Skeletal muscle tissue (tissue), 4 donors: ENCODE data around the gene PPDPF. TPM values are rescaled to one million over a fixed set of nuclear protein-coding genes. Genes with fewer than 3 reads are reported as not detected.

Source experiments
- H3K27ac ChIP-seq: one replicate; pipeline ENCODE4 v1.7.0; 2013; ENCODE audit warnings: mild to moderate bottlenecking, low read depth, low read length, inconsistent platforms
- H3K27me3 ChIP-seq, 3 donors: one replicate each; pipeline ENCODE4 v1.7.0; 2013; ENCODE audit warnings: low read length in 3 of 3; ENCODE audit not compliant: control insufficient read depth in 3 of 3, insufficient read depth in 3 of 3
- H3K36me3 ChIP-seq, 3 donors: one replicate each; pipeline ENCODE4 v1.7.0; 2013; ENCODE audit warnings: low read length in 3 of 3; ENCODE audit not compliant: control insufficient read depth in 3 of 3, insufficient read depth in 3 of 3
- H3K4me1 ChIP-seq, 3 donors: one replicate each; pipeline ENCODE4 v1.7.0; 2013; ENCODE audit warnings: low read length in 3 of 3, mild to moderate bottlenecking in 3 of 3; ENCODE audit not compliant: control insufficient read depth in 3 of 3, insufficient read depth in 3 of 3
- H3K4me3 ChIP-seq, 3 donors: one replicate each; pipeline ENCODE4 v1.7.0; 2013; ENCODE audit warnings: low read length in 3 of 3
- H3K9ac ChIP-seq, 3 donors: one replicate each; pipeline ENCODE4 v1.7.0; 2013; ENCODE audit warnings: low read length in 3 of 3, mild to moderate bottlenecking in 3 of 3, moderate library complexity in 2 of 3, low read depth in 1 of 3
- H3K9me3 ChIP-seq, 3 donors: one replicate each; pipeline ENCODE4 v1.7.0; 2013; ENCODE audit warnings: low read length in 3 of 3; ENCODE audit not compliant: control insufficient read depth in 3 of 3
- total RNA-seq: library from RNA; depleted of rRNA; stranded (reverse); fragments of >200 nt; gene quantifications from one replicate; pipeline ENCODE4 v1.2.3, GENCODE V29; 2014
- donor health status: Osteomylitis.

The PPDPF gene
- total RNA-seq, 1 donor from 2014 or later = 24.0 TPM

GRCh38 chr20:63499338-63499969, 21.1 kb upstream of the PPDPF start:
- Histone ChIP-seq H3K4me1 (peaks cover 41 to 66% (median 62%) of the 10 kb centered on the region in 3 donors), H3K9ac (peak overlapping the region; percentile 84 to 94 (median 87)), H3K36me3 (peaks cover 4 to 27% (median 16%) of the 10 kb centered on the region in 3 donors), H3K27ac (peak overlapping the region; percentile 99), H3K4me3 (peak overlapping the region in 2 of 3 donors; percentile 63 to 70), H3K9me3 (no peaks in the 10 kb centered on the region), H3K27me3 (peaks cover 0 to 16% (median 4%) of the 10 kb centered on the region in 3 donors)

- Histone ChIP-seq H3K9me3 (peaks cover 0 to 6% (median 2%) of the 10 kb centered on the region in 3 donors), H3K4me3 (peak overlapping the region; percentile 51 to 70 (median 63)), H3K27ac (peak overlapping the region; percentile 99), H3K36me3 (peaks cover under 1 to 19% (median 7%) of the 10 kb centered on the region in 3 donors), H3K27me3 (peaks cover 0 to 16% (median 4%) of the 10 kb centered on the region in 3 donors), H3K9ac (peak overlapping the region; percentile 84 to 96 (median 87)), H3K4me1 (peaks cover 36 to 57% (median 53%) of the 10 kb centered on the region in 3 donors)
Observed at GRCh38 chr20:63500151-63500901, 20.2 kb upstream of the PPDPF start.

GRCh38 chr20:63500902-63501817, 19.4 kb upstream of the PPDPF start:
- peak overlapping the region; percentile 99 for H3K27ac ChIP-seq
- peaks cover 0 to 12% (median 0%) of the 10 kb centered on the region in 3 donors for H3K36me3 ChIP-seq
- peaks cover 0 to 8% (median 7%) of the 10 kb centered on the region in 3 donors for H3K9me3 ChIP-seq
- H3K27me3 ChIP-seq = peaks cover 0 to 16% (median 4%) of the 10 kb centered on the region in 3 donors
- peaks cover 29 to 50% (median 45%) of the 10 kb centered on the region in 3 donors for H3K4me1 ChIP-seq
- H3K9ac ChIP-seq = peak overlapping the region; percentile 84 to 96 (median 87)
- H3K4me3 ChIP-seq = peak overlapping the region; percentile 51 to 70 (median 54)

GRCh38 chr20:63501818-63502670, 18.5 kb upstream of the PPDPF start:
- Histone ChIP-seq H3K27ac (peak overlapping the region; percentile 99), H3K36me3 (peaks cover 0 to 7% (median 0%) of the 10 kb centered on the region in 3 donors), H3K9ac (peak overlapping the region; percentile 57 to 96 (median 87)), H3K9me3 (peaks cover 0 to 8% (median 7%) of the 10 kb centered on the region in 3 donors), H3K4me3 (peak overlapping the region in 2 of 3 donors; percentile 6 to 45), H3K4me1 (peaks cover 21 to 41% (median 38%) of the 10 kb centered on the region in 3 donors), H3K27me3 (peaks cover 0 to 13% (median 4%) of the 10 kb centered on the region in 3 donors)

GRCh38 chr20:63502671-63503172, 17.8 kb upstream of the PPDPF start:
- Histone ChIP-seq H3K27me3 (peaks cover 0 to 8% (median 4%) of the 10 kb centered on the region in 3 donors), H3K9ac (peak overlapping the region in 2 of 3 donors; percentile 62 to 66), H3K9me3 (peaks cover 0 to 8% (median 7%) of the 10 kb centered on the region in 3 donors), H3K4me3 (no peak overlapping the region), H3K4me1 (peaks cover 21 to 38% (median 34%) of the 10 kb centered on the region in 3 donors), H3K27ac (peak overlapping the region; percentile 99), H3K36me3 (peaks cover 0 to 2% (median 0%) of the 10 kb centered on the region in 3 donors)

GRCh38 chr20:63503524-63503923, 17.0 kb upstream of the PPDPF start:
- peaks cover 0 to 8% (median 7%) of the 10 kb centered on the region in 3 donors for H3K9me3 ChIP-seq
- peaks cover 21 to 35% (median 31%) of the 10 kb centered on the region in 3 donors for H3K4me1 ChIP-seq
- no peak overlapping the region for H3K9ac ChIP-seq
- H3K27ac ChIP-seq = peak overlapping the region; percentile 49
- H3K4me3 ChIP-seq = no peak overlapping the region
- peaks cover 0 to 4% (median 2%) of the 10 kb centered on the region in 3 donors for H3K27me3 ChIP-seq
- H3K36me3 ChIP-seq = no peaks in the 10 kb centered on the region

- Histone ChIP-seq H3K9ac (no peak overlapping the region), H3K4me3 (no peak overlapping the region), H3K27me3 (peaks cover 0 to 3% (median 2%) of the 10 kb centered on the region in 3 donors), H3K4me1 (peaks cover 23 to 37% (median 33%) of the 10 kb centered on the region in 3 donors), H3K9me3 (peaks cover 0 to 8% (median 7%) of the 10 kb centered on the region in 3 donors), H3K36me3 (no peaks in the 10 kb centered on the region), H3K27ac (no peak overlapping the region)
Observed at GRCh38 chr20:63504642-63505041, 15.9 kb upstream of the PPDPF start.

- Histone ChIP-seq H3K27me3 (peaks cover 0 to 2% (median 0%) of the 10 kb centered on the region in 3 donors), H3K27ac (no peak overlapping the region), H3K9me3 (peaks cover 0 to 8% (median 7%) of the 10 kb centered on the region in 3 donors), H3K9ac (no peak overlapping the region), H3K4me3 (no peak overlapping the region), H3K36me3 (no peaks in the 10 kb centered on the region), H3K4me1 (peaks cover 18 to 33% (median 33%) of the 10 kb centered on the region in 3 donors)
Observed at GRCh38 chr20:63505281-63505680, 15.3 kb upstream of the PPDPF start.
